Glutamatergic neuron (in vitro differentiated cells): ENCODE data around the gene CDC73. TPM values are rescaled to one million over a fixed set of nuclear protein-coding genes. Genes with fewer than 3 reads are reported as not detected.

ENCODE experiments used
- DNase-seq: peaks from one replicate; pipeline ENCODE4 v3.0.0; 2022
- H3K27ac Mint-ChIP-seq: one replicate; pipeline ENCODE4 v1.8.0; 2020; ENCODE audit warnings: mild to moderate bottlenecking, mixed read lengths, inconsistent platforms; ENCODE audit not compliant: unreplicated experiment
- H3K27me3 Mint-ChIP-seq: one replicate; pipeline ENCODE4 v1.8.0; 2020; ENCODE audit warnings: mild to moderate bottlenecking, moderate library complexity, mixed read lengths, inconsistent platforms; ENCODE audit not compliant: unreplicated experiment
- H3K36me3 Mint-ChIP-seq: one replicate; pipeline ENCODE4 v1.8.0; 2020; ENCODE audit warnings: mild to moderate bottlenecking, mixed read lengths, inconsistent platforms; ENCODE audit not compliant: unreplicated experiment
- H3K4me1 Mint-ChIP-seq: one replicate; pipeline ENCODE4 v1.8.0; 2020; ENCODE audit warnings: mild to moderate bottlenecking, low read depth, mixed read lengths, inconsistent platforms; ENCODE audit not compliant: unreplicated experiment
- H3K4me3 Mint-ChIP-seq: one replicate; pipeline ENCODE4 v1.8.0; 2020; ENCODE audit warnings: mild to moderate bottlenecking, mixed read lengths, inconsistent platforms; ENCODE audit not compliant: unreplicated experiment
- H3K9me3 Mint-ChIP-seq: one replicate; pipeline ENCODE4 v1.8.0; 2020; ENCODE audit warnings: mild to moderate bottlenecking, moderate library complexity, mixed read lengths, inconsistent platforms; ENCODE audit not compliant: unreplicated experiment
- total RNA-seq: library from RNA; stranded (reverse); fragmentation: NEBNext Ultra II Directional; extraction: Animal tissue kit (Norgen Biotek cat#: 25700); gene quantifications from one replicate; pipeline ENCODE4 v1.2.1, GENCODE V29; 2021; ENCODE audit not compliant: unreplicated experiment
- TF ChIP-seq, protein P1 (sequence below): fragments of 200-600 bp; sonication (generic); IDR thresholded peaks from one replicate; pipeline ENCODE4 v1.5.0; 2021; ENCODE audit not compliant: partially characterized antibody, unreplicated experiment

Gene CDC73
- total RNA-seq, 1 donor from 2014 or later, result 40.0 TPM

- DNase-seq, result no peak
- H3K27me3 Mint-ChIP-seq, result no peaks in the 10 kb centered on the region
- no peak overlapping the region for H3K4me3 Mint-ChIP-seq
- no peaks in the 10 kb centered on the region for H3K9me3 Mint-ChIP-seq
- TF ChIP-seq, protein P1, sequence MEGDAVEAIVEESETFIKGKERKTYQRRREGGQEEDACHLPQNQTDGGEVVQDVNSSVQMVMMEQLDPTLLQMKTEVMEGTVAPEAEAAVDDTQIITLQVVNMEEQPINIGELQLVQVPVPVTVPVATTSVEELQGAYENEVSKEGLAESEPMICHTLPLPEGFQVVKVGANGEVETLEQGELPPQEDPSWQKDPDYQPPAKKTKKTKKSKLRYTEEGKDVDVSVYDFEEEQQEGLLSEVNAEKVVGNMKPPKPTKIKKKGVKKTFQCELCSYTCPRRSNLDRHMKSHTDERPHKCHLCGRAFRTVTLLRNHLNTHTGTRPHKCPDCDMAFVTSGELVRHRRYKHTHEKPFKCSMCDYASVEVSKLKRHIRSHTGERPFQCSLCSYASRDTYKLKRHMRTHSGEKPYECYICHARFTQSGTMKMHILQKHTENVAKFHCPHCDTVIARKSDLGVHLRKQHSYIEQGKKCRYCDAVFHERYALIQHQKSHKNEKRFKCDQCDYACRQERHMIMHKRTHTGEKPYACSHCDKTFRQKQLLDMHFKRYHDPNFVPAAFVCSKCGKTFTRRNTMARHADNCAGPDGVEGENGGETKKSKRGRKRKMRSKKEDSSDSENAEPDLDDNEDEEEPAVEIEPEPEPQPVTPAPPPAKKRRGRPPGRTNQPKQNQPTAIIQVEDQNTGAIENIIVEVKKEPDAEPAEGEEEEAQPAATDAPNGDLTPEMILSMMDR, result no peak
- H3K27ac Mint-ChIP-seq, result no peak overlapping the region
- H3K36me3 Mint-ChIP-seq, result no peaks in the 10 kb centered on the region
- H3K4me1 Mint-ChIP-seq, result no peaks in the 10 kb centered on the region
Observed at GRCh38 chr1:193085263-193085662, 36.6 kb upstream of the CDC73 start.

- H3K4me1 Mint-ChIP-seq, result no peaks in the 10 kb centered on the region
- H3K9me3 Mint-ChIP-seq, result no peaks in the 10 kb centered on the region
- no peak overlapping the region for H3K4me3 Mint-ChIP-seq
- no peaks in the 10 kb centered on the region for H3K27me3 Mint-ChIP-seq
- TF ChIP-seq, protein P1, result no peak
- no peak overlapping the region for H3K27ac Mint-ChIP-seq
- H3K36me3 Mint-ChIP-seq, result no peaks in the 10 kb centered on the region
- no peak for DNase-seq
Observed at GRCh38 chr1:193086342-193086741, 35.5 kb upstream of the CDC73 start.

- Mint-ChIP-seq H3K4me1 (no peaks in the 10 kb centered on the region), H3K4me3 (no peak overlapping the region), H3K27ac (no peak overlapping the region), H3K9me3 (no peaks in the 10 kb centered on the region), H3K27me3 (no peaks in the 10 kb centered on the region), H3K36me3 (no peaks in the 10 kb centered on the region)
- TF ChIP-seq, protein P1, result no peak
- DNase-seq, result no peak
Observed at GRCh38 chr1:193087893-193088292, 33.9 kb upstream of the CDC73 start.

- H3K4me3 Mint-ChIP-seq, result no peak overlapping the region
- no peaks in the 10 kb centered on the region for H3K9me3 Mint-ChIP-seq
- no peaks in the 10 kb centered on the region for H3K36me3 Mint-ChIP-seq
- no peak overlapping the region for H3K27ac Mint-ChIP-seq
- TF ChIP-seq, protein P1, result no peak
- no peaks in the 10 kb centered on the region for H3K27me3 Mint-ChIP-seq
- DNase-seq, result no peak
- no peaks in the 10 kb centered on the region for H3K4me1 Mint-ChIP-seq
Observed at GRCh38 chr1:193090865-193091264, 31.0 kb upstream of the CDC73 start.

DNA sequence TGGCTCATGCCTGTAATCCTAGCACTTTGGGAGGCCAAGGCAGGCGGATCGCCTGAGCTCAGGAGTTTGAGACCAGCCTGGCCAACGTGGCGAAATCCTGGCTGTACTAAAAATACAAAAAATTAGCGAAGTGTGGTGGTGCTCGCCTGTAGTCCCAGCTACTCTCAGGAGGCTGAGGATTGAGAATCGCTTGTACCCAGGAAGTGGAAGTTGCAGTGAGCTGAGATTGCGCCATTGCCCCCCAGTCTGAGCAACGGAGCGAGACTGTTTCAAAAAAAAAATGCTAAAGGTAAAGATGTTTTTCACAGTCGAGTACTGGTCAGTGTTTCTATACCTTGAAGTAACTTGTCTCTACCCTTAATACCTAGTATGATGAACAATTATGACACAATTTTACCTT lies 27.7 kb upstream of the CDC73 start:
- TF ChIP-seq, protein P1, result no peak
- no peaks in the 10 kb centered on the region for H3K27me3 Mint-ChIP-seq
- DNase-seq, result no peak
- H3K36me3 Mint-ChIP-seq, result no peaks in the 10 kb centered on the region
- no peak overlapping the region for H3K27ac Mint-ChIP-seq
- H3K4me1 Mint-ChIP-seq, result no peaks in the 10 kb centered on the region
- H3K4me3 Mint-ChIP-seq, result no peak overlapping the region
- H3K9me3 Mint-ChIP-seq, result no peaks in the 10 kb centered on the region
